ENCODE data around the gene BIVM. TPM values are rescaled to one million over a fixed set of nuclear protein-coding genes. Genes with fewer than 3 reads are reported as not detected.

BIVM gene
- total RNA-seq, 1 donor from 2014 or later, result 7.9 TPM

DNA sequence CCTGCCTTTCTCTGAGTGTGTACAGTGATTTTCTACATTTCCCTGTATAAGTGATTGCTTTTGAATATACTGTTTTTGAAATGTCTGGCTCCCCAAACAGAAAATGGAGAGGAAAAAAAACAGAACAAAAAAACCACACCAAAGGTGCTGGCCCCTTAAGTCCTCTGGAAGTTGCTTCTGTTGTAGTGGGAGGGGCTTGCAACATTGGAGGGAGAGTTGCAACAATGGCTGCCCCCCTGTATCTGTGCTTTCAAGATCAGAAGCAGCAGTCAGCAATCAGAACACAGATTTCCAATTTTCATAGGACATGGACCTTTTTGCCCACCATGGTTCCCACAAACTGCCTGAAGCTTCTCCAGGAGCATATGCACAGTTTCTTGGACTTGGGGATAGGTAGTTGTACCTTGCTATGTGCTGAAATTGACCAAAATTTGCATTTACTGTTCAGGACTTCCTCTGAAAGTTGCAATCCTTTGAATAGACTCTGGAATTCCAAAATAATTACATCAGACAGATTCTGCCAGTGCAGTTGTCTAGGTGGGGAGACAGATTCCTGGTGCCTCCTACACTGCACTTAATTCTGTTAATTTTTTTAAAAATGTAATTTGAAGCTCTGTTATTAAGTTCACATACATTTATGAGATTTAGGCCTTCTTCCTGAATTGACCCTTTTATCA lies 13.8 kb downstream of the BIVM start:
- H3K27me3 ChIP-seq (ENCODE audit: control insufficient read depth, insufficient read depth, low read length), result no peaks in the 10 kb centered on the region
- TF ChIP-seq, protein P1, sequence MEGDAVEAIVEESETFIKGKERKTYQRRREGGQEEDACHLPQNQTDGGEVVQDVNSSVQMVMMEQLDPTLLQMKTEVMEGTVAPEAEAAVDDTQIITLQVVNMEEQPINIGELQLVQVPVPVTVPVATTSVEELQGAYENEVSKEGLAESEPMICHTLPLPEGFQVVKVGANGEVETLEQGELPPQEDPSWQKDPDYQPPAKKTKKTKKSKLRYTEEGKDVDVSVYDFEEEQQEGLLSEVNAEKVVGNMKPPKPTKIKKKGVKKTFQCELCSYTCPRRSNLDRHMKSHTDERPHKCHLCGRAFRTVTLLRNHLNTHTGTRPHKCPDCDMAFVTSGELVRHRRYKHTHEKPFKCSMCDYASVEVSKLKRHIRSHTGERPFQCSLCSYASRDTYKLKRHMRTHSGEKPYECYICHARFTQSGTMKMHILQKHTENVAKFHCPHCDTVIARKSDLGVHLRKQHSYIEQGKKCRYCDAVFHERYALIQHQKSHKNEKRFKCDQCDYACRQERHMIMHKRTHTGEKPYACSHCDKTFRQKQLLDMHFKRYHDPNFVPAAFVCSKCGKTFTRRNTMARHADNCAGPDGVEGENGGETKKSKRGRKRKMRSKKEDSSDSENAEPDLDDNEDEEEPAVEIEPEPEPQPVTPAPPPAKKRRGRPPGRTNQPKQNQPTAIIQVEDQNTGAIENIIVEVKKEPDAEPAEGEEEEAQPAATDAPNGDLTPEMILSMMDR (IDR thresholded peaks at IDR 0.05; ENCODE audit: insufficient read depth, low read length, severe bottlenecking), result no peak
- H3K4me3 ChIP-seq (ENCODE audit: low read depth, low read length), result no peak overlapping the region
- no peak for FAIRE-seq
- H3K36me3 ChIP-seq (ENCODE audit: control insufficient read depth, insufficient read depth, low read length), result no peaks in the 10 kb centered on the region
- no peak for DNase-seq (ENCODE audit: low read depth)

DNA sequence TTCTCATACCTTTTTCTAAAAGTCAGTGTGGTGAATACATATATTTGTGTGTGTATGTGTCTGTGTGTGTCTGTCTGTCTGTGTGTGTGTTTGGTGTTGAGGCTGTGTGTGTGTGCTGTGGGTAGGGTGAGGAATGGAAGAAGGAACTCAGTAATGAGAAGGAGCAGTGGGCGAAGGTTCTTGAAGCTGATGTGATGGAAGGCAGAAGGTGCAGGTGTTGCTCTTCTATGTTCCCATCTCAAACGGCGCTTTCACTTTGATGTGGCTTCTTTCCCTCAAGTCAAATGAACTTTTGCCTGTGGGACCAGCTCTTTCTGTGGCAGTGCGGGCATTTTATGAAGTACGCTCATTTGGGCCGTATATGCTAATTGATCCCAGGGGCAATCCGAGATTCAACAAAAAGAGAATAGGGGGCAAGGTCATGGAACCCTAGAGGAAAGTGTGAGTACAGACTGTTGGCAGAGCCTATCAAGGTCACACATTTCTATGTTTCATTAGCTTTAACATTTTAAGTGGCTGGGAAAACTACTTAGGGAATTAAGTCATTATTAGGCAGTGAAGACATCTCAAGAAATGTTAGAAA lies 15.2 kb downstream of the BIVM start:
- TF ChIP-seq, protein P1 (IDR thresholded peaks at IDR 0.05; ENCODE audit: insufficient read depth, low read length, severe bottlenecking), result no peak
- FAIRE-seq (no peak), DNase-seq (ENCODE audit: low read depth) (no peak)
- no peaks in the 10 kb centered on the region for H3K36me3 ChIP-seq (ENCODE audit: control insufficient read depth, insufficient read depth, low read length)
- no peaks in the 10 kb centered on the region for H3K27me3 ChIP-seq (ENCODE audit: control insufficient read depth, insufficient read depth, low read length)
- H3K4me3 ChIP-seq (ENCODE audit: low read depth, low read length), result no peak overlapping the region

DNA sequence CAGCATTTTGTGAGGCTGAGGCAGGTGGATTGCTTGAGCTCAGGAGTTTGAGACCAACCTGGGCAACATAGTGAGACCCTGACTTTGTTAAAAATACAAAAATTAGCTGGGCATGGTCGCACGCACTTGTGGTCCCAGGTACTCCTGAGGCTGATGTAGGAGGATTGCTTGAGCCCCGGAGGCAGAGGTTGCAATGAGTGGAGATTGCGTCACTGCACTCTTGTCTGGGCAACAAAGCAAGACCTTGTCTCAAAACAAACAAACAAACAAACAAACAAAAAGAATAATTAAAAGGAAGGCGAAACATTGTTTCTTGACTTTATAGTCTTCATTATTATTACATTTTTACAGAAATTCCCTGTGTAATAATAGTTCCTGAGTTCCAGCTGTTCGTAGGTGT lies 15.9 kb downstream of the BIVM start:
- Histone ChIP-seq H3K36me3 (ENCODE audit: control insufficient read depth, insufficient read depth, low read length) (no peaks in the 10 kb centered on the region), H3K4me3 (ENCODE audit: low read depth, low read length) (no peak overlapping the region), H3K27me3 (ENCODE audit: control insufficient read depth, insufficient read depth, low read length) (no peaks in the 10 kb centered on the region)
- TF ChIP-seq, protein P1 (IDR thresholded peaks at IDR 0.05; ENCODE audit: insufficient read depth, low read length, severe bottlenecking), result no peak
- DNase-seq (ENCODE audit: low read depth) (no peak), FAIRE-seq (no peak)

DNA sequence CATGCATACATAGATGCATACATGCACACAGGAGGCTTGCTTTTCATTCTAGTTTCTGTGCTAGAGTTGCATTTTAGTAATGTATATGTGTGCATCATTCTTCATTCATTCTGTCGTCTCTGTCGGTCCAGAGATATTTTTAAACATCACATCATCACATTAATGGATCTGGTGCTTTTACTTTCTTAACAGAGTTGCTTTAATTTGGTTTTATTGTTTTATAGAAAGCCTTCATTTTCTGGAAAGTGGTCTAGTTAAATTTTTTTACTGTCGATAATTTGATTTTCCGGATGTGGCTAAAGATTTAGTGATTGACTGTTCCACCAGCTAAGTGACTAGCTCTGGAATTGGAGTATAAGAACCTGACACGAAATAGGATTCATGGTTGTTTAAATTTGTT lies 16.9 kb downstream of the BIVM start:
- H3K36me3 ChIP-seq (ENCODE audit: control insufficient read depth, insufficient read depth, low read length), result no peaks in the 10 kb centered on the region
- FAIRE-seq, result no peak

DNA sequence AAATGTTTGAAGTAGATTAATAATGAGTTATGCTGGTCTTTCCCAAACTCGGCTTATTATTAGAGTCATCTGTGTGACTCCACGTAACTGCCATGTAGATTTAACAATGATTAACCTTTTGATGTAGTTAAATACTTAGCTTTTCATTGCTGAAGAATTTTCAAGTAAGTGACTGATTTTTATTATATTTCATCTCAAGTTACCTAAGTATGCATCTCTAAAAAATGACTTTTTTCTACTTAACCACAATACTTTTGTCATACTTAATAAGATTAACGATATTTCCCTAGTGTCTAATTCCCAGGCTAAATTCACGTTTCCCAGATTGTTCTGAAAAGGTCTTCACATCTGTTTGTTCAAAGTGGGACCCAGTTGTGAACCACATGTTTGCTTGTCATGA lies 17.8 kb downstream of the BIVM start:
- FAIRE-seq, result no peak
- TF ChIP-seq, protein P1 (IDR thresholded peaks at IDR 0.05; ENCODE audit: insufficient read depth, low read length, severe bottlenecking), result no peak
- Histone ChIP-seq H3K27me3 (ENCODE audit: control insufficient read depth, insufficient read depth, low read length) (no peaks in the 10 kb centered on the region), H3K4me3 (ENCODE audit: low read depth, low read length) (no peak overlapping the region), H3K36me3 (ENCODE audit: control insufficient read depth, insufficient read depth, low read length) (no peaks in the 10 kb centered on the region)
- no peak for DNase-seq (ENCODE audit: low read depth)

More for the DNA sequence above, 16.9 kb downstream of the BIVM start:
- H3K27me3 ChIP-seq (ENCODE audit: control insufficient read depth, insufficient read depth, low read length), result no peaks in the 10 kb centered on the region
- TF ChIP-seq, protein P1 (IDR thresholded peaks at IDR 0.05; ENCODE audit: insufficient read depth, low read length, severe bottlenecking), result no peak
- no peak overlapping the region for H3K4me3 ChIP-seq (ENCODE audit: low read depth, low read length)
- DNase-seq (ENCODE audit: low read depth), result no peak

Data from bronchial epithelial cell (primary cell).